ENCODE data around the gene DYNC2LI1.

Gene DYNC2LI1

GRCh38 chr2:43839776-43840564, 66.1 kb downstream of the DYNC2LI1 start:
- Histone ChIP-seq H3K4me2 (no peak overlapping the region), H3K27ac (no peak overlapping the region), H3K4me3 (no peak overlapping the region), H4K20me1 (no peaks in the 10 kb centered on the region), H3K27me3 (no peaks in the 10 kb centered on the region), H3K9me3 (no peaks in the 10 kb centered on the region), H3K9ac (no peak overlapping the region), H3K4me1 (no peaks in the 10 kb centered on the region), H3K36me3 (no peaks in the 10 kb centered on the region)
- no peak for TF ChIP-seq Cebpa-rat (IDR thresholded peaks at IDR 0.05)

- no peaks in the 10 kb centered on the region for H3K27me3 ChIP-seq
- no peak for TF ChIP-seq Cebpa-rat (IDR thresholded peaks at IDR 0.05)
Measured at GRCh38 chr2:43840965-43841364, 67.1 kb downstream of the DYNC2LI1 start.

GRCh38 chr2:43841949-43842865, 68.4 kb downstream of the DYNC2LI1 start:
- Histone ChIP-seq H4K20me1 (no peaks in the 10 kb centered on the region), H3K36me3 (no peaks in the 10 kb centered on the region), H3K27ac (no peak overlapping the region), H3K9ac (no peak overlapping the region), H3K27me3 (no peaks in the 10 kb centered on the region), H3K4me2 (no peak overlapping the region), H3K4me1 (no peaks in the 10 kb centered on the region), H3K9me3 (no peaks in the 10 kb centered on the region), H3K4me3 (no peak overlapping the region)
- TF ChIP-seq Cebpa-rat (IDR thresholded peaks at IDR 0.05), result no peak

More at GRCh38 chr2:43840965-43841364, 67.1 kb downstream of the DYNC2LI1 start:
- no peaks in the 10 kb centered on the region for H3K9me3 ChIP-seq
- H3K4me2 ChIP-seq, result no peak overlapping the region
- no peaks in the 10 kb centered on the region for H3K4me1 ChIP-seq
- H3K4me3 ChIP-seq, result no peak overlapping the region
- H3K27ac ChIP-seq, result no peak overlapping the region
- H4K20me1 ChIP-seq, result no peaks in the 10 kb centered on the region
- H3K36me3 ChIP-seq, result no peaks in the 10 kb centered on the region
- H3K9ac ChIP-seq, result no peak overlapping the region

GRCh38 chr2:43842866-43843226, 69.0 kb downstream of the DYNC2LI1 start:
- Histone ChIP-seq H3K4me1 (peaks cover 2% of the 10 kb centered on the region), H3K4me2 (no peak overlapping the region), H3K9me3 (no peaks in the 10 kb centered on the region), H3K9ac (no peak overlapping the region), H3K36me3 (no peaks in the 10 kb centered on the region), H3K27me3 (no peaks in the 10 kb centered on the region), H4K20me1 (no peaks in the 10 kb centered on the region), H3K27ac (no peak overlapping the region), H3K4me3 (no peak overlapping the region)
- no peak for TF ChIP-seq Cebpa-rat (IDR thresholded peaks at IDR 0.05)

- no peaks in the 10 kb centered on the region for H3K27me3 ChIP-seq
- H3K4me2 ChIP-seq, result no peak overlapping the region
- no peak overlapping the region for H3K9ac ChIP-seq
- H3K27ac ChIP-seq, result no peak overlapping the region
- no peak overlapping the region for H3K4me3 ChIP-seq
- H3K4me1 ChIP-seq, result peaks cover 10% of the 10 kb centered on the region
- TF ChIP-seq Cebpa-rat (IDR thresholded peaks at IDR 0.05), result no peak
- no peaks in the 10 kb centered on the region for H3K9me3 ChIP-seq
- H4K20me1 ChIP-seq, result no peaks in the 10 kb centered on the region
- no peaks in the 10 kb centered on the region for H3K36me3 ChIP-seq
Measured at GRCh38 chr2:43845181-43845580, 71.3 kb downstream of the DYNC2LI1 start.

- Histone ChIP-seq H3K9ac (no peak overlapping the region), H3K4me1 (peaks cover 10% of the 10 kb centered on the region), H3K4me3 (no peak overlapping the region), H3K27ac (no peak overlapping the region), H3K36me3 (no peaks in the 10 kb centered on the region), H3K27me3 (no peaks in the 10 kb centered on the region), H3K9me3 (no peaks in the 10 kb centered on the region), H4K20me1 (no peaks in the 10 kb centered on the region), H3K4me2 (no peak overlapping the region)
- TF ChIP-seq Cebpa-rat (IDR thresholded peaks at IDR 0.05), result no peak
Measured at GRCh38 chr2:43846140-43846793, 72.4 kb downstream of the DYNC2LI1 start.

GRCh38 chr2:43848214-43848613, 74.4 kb downstream of the DYNC2LI1 start:
- H3K9me3 ChIP-seq, result no peaks in the 10 kb centered on the region
- no peak for TF ChIP-seq Cebpa-rat (IDR thresholded peaks at IDR 0.05)
- peak overlapping the region; percentile 34 for H3K4me2 ChIP-seq
- H3K4me3 ChIP-seq, result no peak overlapping the region
- H3K27me3 ChIP-seq, result no peaks in the 10 kb centered on the region
- peaks cover 10% of the 10 kb centered on the region for H3K4me1 ChIP-seq
- H3K27ac ChIP-seq, result no peak overlapping the region
- no peaks in the 10 kb centered on the region for H3K36me3 ChIP-seq
- no peak overlapping the region for H3K9ac ChIP-seq
- no peaks in the 10 kb centered on the region for H4K20me1 ChIP-seq

- Histone ChIP-seq H3K4me1 (peaks cover 10% of the 10 kb centered on the region), H4K20me1 (no peaks in the 10 kb centered on the region), H3K4me3 (no peak overlapping the region), H3K27ac (no peak overlapping the region), H3K4me2 (no peak overlapping the region), H3K9me3 (no peaks in the 10 kb centered on the region), H3K9ac (no peak overlapping the region), H3K36me3 (no peaks in the 10 kb centered on the region), H3K27me3 (no peaks in the 10 kb centered on the region)
- no peak for TF ChIP-seq Cebpa-rat (IDR thresholded peaks at IDR 0.05)
Measured at GRCh38 chr2:43851011-43851980, 77.5 kb downstream of the DYNC2LI1 start.

- no peak overlapping the region for H3K27ac ChIP-seq
- H4K20me1 ChIP-seq, result no peaks in the 10 kb centered on the region
- no peak overlapping the region for H3K4me2 ChIP-seq
- no peaks in the 10 kb centered on the region for H3K36me3 ChIP-seq
- no peak overlapping the region for H3K9ac ChIP-seq
- H3K4me1 ChIP-seq, result peaks cover 10% of the 10 kb centered on the region
- no peak for TF ChIP-seq Cebpa-rat (IDR thresholded peaks at IDR 0.05)
- H3K9me3 ChIP-seq, result no peaks in the 10 kb centered on the region
- H3K27me3 ChIP-seq, result no peaks in the 10 kb centered on the region
- no peak overlapping the region for H3K4me3 ChIP-seq
Measured at GRCh38 chr2:43852196-43852730, 78.4 kb downstream of the DYNC2LI1 start.

All from BLaER1 (cell line).